ENCODE measurements around the gene LAMA1. TPM values are rescaled to one million over a fixed set of nuclear protein-coding genes. Genes with fewer than 3 reads are reported as not detected.

The LAMA1 gene
- total RNA-seq, 1 experiment from 2014 or later, result not detected

DNA sequence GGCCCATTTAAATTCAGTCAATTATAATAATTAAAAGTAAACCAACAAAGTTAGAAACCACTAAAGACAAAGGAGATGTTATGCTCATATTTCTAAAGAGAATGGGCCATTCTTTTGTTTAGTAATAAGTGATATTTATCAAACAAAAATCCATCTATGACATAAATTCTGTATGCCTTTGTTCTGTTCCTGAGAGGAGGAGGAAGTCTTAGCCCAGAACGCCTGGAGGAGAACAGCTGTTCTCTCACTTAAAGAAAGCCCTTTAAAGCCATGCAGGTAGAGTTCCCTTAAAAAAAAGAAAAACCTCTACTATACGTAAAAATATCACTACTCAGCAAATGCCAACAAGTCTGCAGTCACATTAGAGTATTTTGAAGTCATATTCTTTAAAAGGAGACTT is 15.5 kb downstream of the LAMA1 start:
- Histone ChIP-seq H3K27me3 (ENCODE audit: low read length) (no peaks in the 10 kb centered on the region), H3K4me2 (ENCODE audit: low read depth, low read length, poor library complexity, severe bottlenecking) (no peak overlapping the region), H3K27ac (ENCODE audit: low read length) (no peak overlapping the region), H3K9ac (ENCODE audit: low read length) (no peak overlapping the region), H4K20me1 (ENCODE audit: insufficient read depth, low read depth, low read length) (no peaks in the 10 kb centered on the region), H2AFZ (ENCODE audit: low read length) (no peak overlapping the region), H3K9me2 (replicated peaks; ENCODE audit: insufficient read depth, low read length) (no peaks in the 10 kb centered on the region), H3K4me1 (ENCODE audit: low read length) (no peaks in the 10 kb centered on the region), H3K4me3 (ENCODE audit: low read length) (no peak overlapping the region), H3K36me3 (ENCODE audit: insufficient read depth, low read length) (no peaks in the 10 kb centered on the region), H3K79me2 (ENCODE audit: low read length) (no peaks in the 10 kb centered on the region), H3K9me3 (ENCODE audit: low read length) (no peaks in the 10 kb centered on the region)
- DNase-seq, result no peak

GRCh38 chr18:7096838-7097237 is 20.8 kb downstream of the LAMA1 start:
- no peaks in the 10 kb centered on the region for H3K4me1 ChIP-seq (ENCODE audit: low read length)
- H3K9ac ChIP-seq (ENCODE audit: low read length), result no peak overlapping the region
- no peaks in the 10 kb centered on the region for H3K27me3 ChIP-seq (ENCODE audit: low read length)
- H3K9me3 ChIP-seq (ENCODE audit: low read length), result no peaks in the 10 kb centered on the region
- H2AFZ ChIP-seq (ENCODE audit: low read length), result no peak overlapping the region
- no peaks in the 10 kb centered on the region for H3K36me3 ChIP-seq (ENCODE audit: insufficient read depth, low read length)
- H3K4me2 ChIP-seq (ENCODE audit: low read depth, low read length, poor library complexity, severe bottlenecking), result no peak overlapping the region
- H3K79me2 ChIP-seq (ENCODE audit: low read length), result no peaks in the 10 kb centered on the region
- DNase-seq, result no peak
- H3K27ac ChIP-seq (ENCODE audit: low read length), result no peak overlapping the region
- H3K9me2 ChIP-seq (replicated peaks; ENCODE audit: insufficient read depth, low read length), result no peaks in the 10 kb centered on the region
- H4K20me1 ChIP-seq (ENCODE audit: insufficient read depth, low read depth, low read length), result no peaks in the 10 kb centered on the region
- no peak overlapping the region for H3K4me3 ChIP-seq (ENCODE audit: low read length)

GRCh38 chr18:7094427-7094826 is 23.2 kb downstream of the LAMA1 start:
- H3K79me2 ChIP-seq (ENCODE audit: low read length), result no peaks in the 10 kb centered on the region
- H3K4me2 ChIP-seq (ENCODE audit: low read depth, low read length, poor library complexity, severe bottlenecking), result no peak overlapping the region
- H3K27me3 ChIP-seq (ENCODE audit: low read length), result no peaks in the 10 kb centered on the region
- no peaks in the 10 kb centered on the region for H3K36me3 ChIP-seq (ENCODE audit: insufficient read depth, low read length)
- no peaks in the 10 kb centered on the region for H4K20me1 ChIP-seq (ENCODE audit: insufficient read depth, low read depth, low read length)
- H3K9me3 ChIP-seq (ENCODE audit: low read length), result no peaks in the 10 kb centered on the region
- H3K9me2 ChIP-seq (replicated peaks; ENCODE audit: insufficient read depth, low read length), result no peaks in the 10 kb centered on the region
- H2AFZ ChIP-seq (ENCODE audit: low read length), result no peak overlapping the region
- H3K27ac ChIP-seq (ENCODE audit: low read length), result no peak overlapping the region
- H3K4me3 ChIP-seq (ENCODE audit: low read length), result no peak overlapping the region
- no peak overlapping the region for H3K9ac ChIP-seq (ENCODE audit: low read length)
- no peak for DNase-seq
- no peaks in the 10 kb centered on the region for H3K4me1 ChIP-seq (ENCODE audit: low read length)

DNA sequence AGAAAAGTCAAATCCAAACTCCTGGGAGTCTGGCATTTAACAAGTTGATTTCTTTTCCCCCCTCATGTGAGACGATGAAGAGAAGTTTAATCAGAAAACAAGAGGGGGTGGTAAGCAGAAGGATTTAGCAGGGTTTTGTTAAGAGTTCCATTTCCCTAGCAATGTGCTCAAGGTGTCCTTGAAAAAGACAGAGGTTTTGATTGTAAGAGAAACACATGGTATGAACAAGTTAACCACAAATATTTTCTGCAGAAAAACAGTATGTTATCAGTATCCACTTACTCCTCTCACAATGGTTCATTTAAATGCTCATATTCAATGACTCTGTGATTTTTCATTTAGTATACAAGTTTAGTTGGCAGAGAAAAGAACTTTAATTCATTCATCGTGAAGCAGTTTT is 26.8 kb downstream of the LAMA1 start:
- Histone ChIP-seq H3K9ac (ENCODE audit: low read length) (no peak overlapping the region), H3K36me3 (ENCODE audit: insufficient read depth, low read length) (no peaks in the 10 kb centered on the region), H3K4me3 (ENCODE audit: low read length) (no peak overlapping the region), H3K79me2 (ENCODE audit: low read length) (no peaks in the 10 kb centered on the region), H3K9me2 (replicated peaks; ENCODE audit: insufficient read depth, low read length) (no peaks in the 10 kb centered on the region), H3K9me3 (ENCODE audit: low read length) (no peaks in the 10 kb centered on the region), H3K4me2 (ENCODE audit: low read depth, low read length, poor library complexity, severe bottlenecking) (no peak overlapping the region), H3K27ac (ENCODE audit: low read length) (no peak overlapping the region), H2AFZ (ENCODE audit: low read length) (no peak overlapping the region), H3K27me3 (ENCODE audit: low read length) (no peaks in the 10 kb centered on the region), H3K4me1 (ENCODE audit: low read length) (no peaks in the 10 kb centered on the region), H4K20me1 (ENCODE audit: insufficient read depth, low read depth, low read length) (no peaks in the 10 kb centered on the region)
- DNase-seq, result no peak

GRCh38 chr18:7089369-7089768 is 28.2 kb downstream of the LAMA1 start:
- H4K20me1 ChIP-seq (ENCODE audit: insufficient read depth, low read depth, low read length), result no peaks in the 10 kb centered on the region
- no peaks in the 10 kb centered on the region for H3K27me3 ChIP-seq (ENCODE audit: low read length)
- no peaks in the 10 kb centered on the region for H3K4me1 ChIP-seq (ENCODE audit: low read length)
- no peak overlapping the region for H3K27ac ChIP-seq (ENCODE audit: low read length)
- H3K4me2 ChIP-seq (ENCODE audit: low read depth, low read length, poor library complexity, severe bottlenecking), result no peak overlapping the region
- H3K79me2 ChIP-seq (ENCODE audit: low read length), result no peaks in the 10 kb centered on the region
- H3K9me3 ChIP-seq (ENCODE audit: low read length), result no peaks in the 10 kb centered on the region
- no peak for DNase-seq
- H3K9me2 ChIP-seq (replicated peaks; ENCODE audit: insufficient read depth, low read length), result no peaks in the 10 kb centered on the region
- H2AFZ ChIP-seq (ENCODE audit: low read length), result no peak overlapping the region
- H3K9ac ChIP-seq (ENCODE audit: low read length), result no peak overlapping the region
- H3K36me3 ChIP-seq (ENCODE audit: insufficient read depth, low read length), result no peaks in the 10 kb centered on the region
- no peak overlapping the region for H3K4me3 ChIP-seq (ENCODE audit: low read length)

DNA sequence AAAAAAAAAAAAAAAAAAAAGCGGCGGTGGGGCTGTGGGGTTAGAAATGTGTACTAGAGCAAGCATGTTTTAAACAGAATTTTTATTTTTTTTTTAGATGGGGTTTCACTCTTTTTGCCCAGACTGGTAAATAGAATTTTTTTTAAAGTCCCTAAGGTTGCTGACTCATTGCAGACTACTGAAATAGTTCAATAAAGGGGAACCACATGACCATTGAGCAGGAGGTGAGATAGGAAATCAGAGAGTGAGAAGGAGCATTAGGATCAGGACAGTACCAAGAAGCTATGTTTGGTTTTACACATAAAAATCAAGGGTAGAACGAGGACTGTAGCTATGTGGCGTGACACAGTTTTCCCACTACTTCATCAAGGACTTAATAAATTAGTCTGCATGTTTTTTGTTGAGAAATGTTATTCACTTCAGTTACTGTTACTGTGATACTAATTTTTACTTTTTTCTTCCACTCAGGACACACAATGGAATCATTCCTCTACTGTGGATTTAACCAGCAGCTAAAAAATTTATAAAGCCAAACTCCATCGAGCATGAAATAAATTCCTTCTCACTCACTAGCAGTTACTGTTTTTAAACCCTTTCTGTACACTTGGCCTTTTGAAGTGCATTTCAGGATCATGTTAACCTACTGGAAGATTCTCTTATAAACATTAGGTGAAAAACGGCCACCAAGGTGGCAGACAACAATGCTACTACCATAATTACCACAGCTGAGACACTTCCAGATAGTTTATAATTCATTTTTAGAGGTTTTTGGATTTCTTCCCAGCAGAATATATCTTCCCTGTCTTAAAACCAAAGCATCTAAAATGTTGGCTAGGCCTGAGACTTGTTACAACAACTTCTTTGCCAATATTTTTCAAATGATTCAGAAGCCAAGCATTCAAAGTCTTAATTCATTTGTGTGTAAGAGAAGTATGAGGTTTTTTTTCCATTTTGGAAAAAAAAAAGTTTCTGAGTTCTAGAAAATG is 33.2 kb downstream of the LAMA1 start:
- Histone ChIP-seq H3K27me3 (ENCODE audit: low read length) (no peaks in the 10 kb centered on the region), H3K4me1 (ENCODE audit: low read length) (no peaks in the 10 kb centered on the region), H3K4me2 (ENCODE audit: low read depth, low read length, poor library complexity, severe bottlenecking) (no peak overlapping the region), H3K36me3 (ENCODE audit: insufficient read depth, low read length) (no peaks in the 10 kb centered on the region), H3K27ac (ENCODE audit: low read length) (no peak overlapping the region), H2AFZ (ENCODE audit: low read length) (no peak overlapping the region), H3K9ac (ENCODE audit: low read length) (no peak overlapping the region), H3K9me3 (ENCODE audit: low read length) (no peaks in the 10 kb centered on the region), H3K79me2 (ENCODE audit: low read length) (no peaks in the 10 kb centered on the region), H4K20me1 (ENCODE audit: insufficient read depth, low read depth, low read length) (no peaks in the 10 kb centered on the region), H3K9me2 (replicated peaks; ENCODE audit: insufficient read depth, low read length) (no peaks in the 10 kb centered on the region), H3K4me3 (ENCODE audit: low read length) (no peak overlapping the region)
- no peak for DNase-seq

DNA sequence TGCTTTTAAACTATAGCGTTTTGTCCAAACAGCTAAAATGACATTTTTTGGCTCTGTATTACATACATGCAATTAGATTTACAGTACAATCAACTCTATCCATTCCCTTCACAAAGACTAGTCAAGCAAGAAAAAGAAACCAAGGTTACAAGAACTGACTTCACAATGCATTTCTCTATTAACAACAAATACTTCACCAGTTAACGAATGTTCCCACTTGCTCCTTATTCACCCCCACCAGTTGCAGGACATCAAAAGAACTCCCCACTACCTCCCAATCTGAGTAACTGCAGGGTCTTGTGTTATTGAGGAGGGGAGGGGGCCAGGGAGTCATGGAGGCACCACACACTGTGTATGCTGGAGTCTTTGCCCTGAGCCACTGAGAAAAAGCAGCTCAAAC is 34.9 kb downstream of the LAMA1 start:
- no peak for DNase-seq
- H3K79me2 ChIP-seq (ENCODE audit: low read length), result no peaks in the 10 kb centered on the region
- no peak overlapping the region for H2AFZ ChIP-seq (ENCODE audit: low read length)
- no peak overlapping the region for H3K4me2 ChIP-seq (ENCODE audit: low read depth, low read length, poor library complexity, severe bottlenecking)
- H3K27me3 ChIP-seq (ENCODE audit: low read length), result no peaks in the 10 kb centered on the region
- H3K4me1 ChIP-seq (ENCODE audit: low read length), result no peaks in the 10 kb centered on the region
- no peak overlapping the region for H3K27ac ChIP-seq (ENCODE audit: low read length)
- H4K20me1 ChIP-seq (ENCODE audit: insufficient read depth, low read depth, low read length), result no peaks in the 10 kb centered on the region
- H3K9me3 ChIP-seq (ENCODE audit: low read length), result no peaks in the 10 kb centered on the region
- H3K9me2 ChIP-seq (replicated peaks; ENCODE audit: insufficient read depth, low read length), result no peaks in the 10 kb centered on the region
- no peak overlapping the region for H3K9ac ChIP-seq (ENCODE audit: low read length)
- H3K4me3 ChIP-seq (ENCODE audit: low read length), result no peak overlapping the region
- H3K36me3 ChIP-seq (ENCODE audit: insufficient read depth, low read length), result no peaks in the 10 kb centered on the region

- Histone ChIP-seq H3K27me3 (ENCODE audit: low read length) (no peaks in the 10 kb centered on the region), H3K9ac (ENCODE audit: low read length) (no peak overlapping the region), H3K9me3 (ENCODE audit: low read length) (no peaks in the 10 kb centered on the region), H3K4me3 (ENCODE audit: low read length) (no peak overlapping the region), H2AFZ (ENCODE audit: low read length) (no peak overlapping the region), H3K79me2 (ENCODE audit: low read length) (no peaks in the 10 kb centered on the region), H3K4me1 (ENCODE audit: low read length) (no peaks in the 10 kb centered on the region), H3K36me3 (ENCODE audit: insufficient read depth, low read length) (no peaks in the 10 kb centered on the region), H4K20me1 (ENCODE audit: insufficient read depth, low read depth, low read length) (no peaks in the 10 kb centered on the region), H3K9me2 (replicated peaks; ENCODE audit: insufficient read depth, low read length) (no peaks in the 10 kb centered on the region), H3K4me2 (ENCODE audit: low read depth, low read length, poor library complexity, severe bottlenecking) (no peak overlapping the region), H3K27ac (ENCODE audit: low read length) (no peak overlapping the region)
- no peak for DNase-seq
Observed at GRCh38 chr18:7079231-7079630, 38.4 kb downstream of the LAMA1 start.

Data from Karpas-422 (cell line).